GM18498 (cell line): ENCODE data around the gene PLXNA4.
"Not testable (repeated sequence)": the region's sequence is repeated elsewhere in the genome, so short reads cannot be mapped to it uniquely, and the experiment has no call there.

Source experiments
- ATAC-seq: cut with Tn5 transposase; IDR thresholded peaks from one replicate; pipeline ENCODE4 v1.9.1; 2021; ENCODE audit warnings: mild to moderate bottlenecking, moderate library complexity; ENCODE audit not compliant: unreplicated experiment

Gene PLXNA4

DNA sequence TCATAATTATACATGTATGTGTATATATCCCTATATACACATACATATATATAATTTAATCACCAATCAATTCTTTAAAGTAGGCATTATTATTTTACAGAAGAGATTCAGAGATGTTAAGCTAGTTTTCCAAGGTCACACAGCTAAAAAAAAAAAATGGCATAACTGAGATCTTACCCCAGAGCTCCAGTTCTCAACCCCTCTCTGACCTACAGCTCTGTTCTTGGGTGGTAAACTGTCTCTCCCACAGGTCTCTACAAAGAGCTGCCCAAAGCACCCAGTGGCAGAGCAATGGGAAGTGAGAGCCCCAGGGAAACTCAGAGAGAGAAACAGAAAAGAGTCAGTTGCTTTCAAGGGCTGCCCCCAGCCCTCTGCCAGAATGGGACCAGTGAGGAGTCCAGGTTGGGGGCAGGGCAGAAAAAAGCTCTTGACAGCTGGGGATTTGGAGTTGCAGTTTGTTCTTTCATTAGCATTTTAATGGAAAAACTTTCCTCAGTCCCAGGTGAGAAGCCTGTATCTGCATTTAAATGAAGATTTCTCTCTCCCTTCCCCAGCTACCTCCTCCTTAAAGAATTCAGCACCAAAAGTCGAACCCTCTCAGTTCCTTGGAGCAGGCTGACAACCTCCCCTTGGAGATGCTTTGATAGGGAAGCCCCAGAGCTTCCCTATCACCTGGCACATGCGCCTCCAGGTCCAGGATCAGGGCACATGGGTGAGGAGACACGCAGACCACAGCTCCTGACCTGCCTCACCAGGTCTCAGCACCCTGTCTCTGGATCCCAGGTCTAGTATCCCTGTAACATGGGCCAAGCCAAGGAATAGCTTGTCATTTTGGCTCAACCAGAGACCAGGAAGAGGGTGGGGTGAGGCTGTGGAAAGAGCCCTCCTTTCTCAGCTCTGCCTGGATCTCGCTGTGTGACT is 388.1 kb downstream of the PLXNA4 start:
- ATAC-seq = no peak

DNA sequence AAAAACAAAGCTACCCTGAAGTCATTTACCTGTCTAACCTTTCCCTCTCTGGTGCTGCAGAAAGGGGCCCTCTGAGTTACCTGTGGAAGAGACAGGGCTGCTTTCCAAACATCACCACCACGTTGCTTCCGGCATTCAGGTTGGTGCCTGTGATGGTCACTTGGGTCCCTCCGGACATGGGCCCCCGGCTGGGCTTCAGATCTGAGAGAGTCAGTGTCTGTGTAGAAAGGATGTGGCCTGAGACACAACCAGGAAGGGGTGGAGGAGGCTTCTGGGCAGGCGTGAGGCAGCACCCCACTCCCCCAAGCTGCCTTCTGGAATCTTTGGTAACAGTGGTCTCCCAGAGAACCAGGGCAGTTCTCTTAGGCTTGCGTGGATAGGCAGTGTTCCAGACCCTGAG is 388.9 kb downstream of the PLXNA4 start:
- no peak for ATAC-seq

DNA sequence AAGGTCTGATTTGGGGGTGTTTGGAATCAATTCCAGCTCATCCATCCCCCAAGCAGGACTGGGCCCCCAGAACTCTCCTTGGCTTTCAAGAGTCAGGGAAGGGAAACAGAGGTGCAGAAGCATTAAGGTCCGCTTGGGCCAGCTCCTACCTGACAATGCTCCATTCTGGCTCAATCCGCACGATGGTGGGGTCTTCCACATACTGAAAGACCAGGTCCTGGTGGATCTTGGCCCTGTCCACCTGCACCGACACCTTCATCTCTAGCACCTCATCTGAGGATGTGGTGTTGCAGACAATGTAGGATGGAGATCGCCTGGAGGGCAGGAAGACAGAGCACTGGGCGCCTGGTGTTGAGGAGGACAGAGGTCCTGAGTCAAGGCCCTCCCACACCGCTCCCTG is 391.1 kb downstream of the PLXNA4 start:
- ATAC-seq = no peak

DNA sequence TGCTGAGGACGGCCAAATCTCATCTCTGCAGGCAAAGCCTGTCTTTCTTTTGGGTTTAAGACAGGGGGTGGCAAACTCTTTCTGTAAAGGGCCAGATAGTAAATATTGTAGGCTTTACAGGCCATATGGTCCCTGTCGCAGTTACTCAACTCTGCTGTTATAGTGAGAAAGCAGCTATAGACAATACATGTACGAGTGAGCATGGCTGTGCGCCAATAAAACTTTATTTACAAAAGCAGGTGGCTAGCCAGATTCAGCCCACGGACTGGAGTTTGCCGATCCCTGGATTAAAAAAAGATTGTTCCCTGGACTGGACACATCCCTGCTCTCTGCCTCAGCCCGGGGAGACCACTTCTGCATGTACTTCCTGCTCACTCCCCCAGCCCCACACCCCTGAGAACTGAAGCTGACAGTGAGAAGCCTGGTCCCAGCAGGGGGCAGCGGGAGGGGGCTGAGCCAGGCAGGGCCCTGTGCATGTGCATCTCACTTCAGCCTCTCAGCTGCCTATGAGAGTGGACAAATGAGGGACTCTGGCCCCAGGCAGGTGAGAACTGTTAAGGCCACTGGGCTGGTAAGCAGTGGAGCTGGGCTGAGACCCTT is 392.4 kb downstream of the PLXNA4 start:
- no peak for ATAC-seq

DNA sequence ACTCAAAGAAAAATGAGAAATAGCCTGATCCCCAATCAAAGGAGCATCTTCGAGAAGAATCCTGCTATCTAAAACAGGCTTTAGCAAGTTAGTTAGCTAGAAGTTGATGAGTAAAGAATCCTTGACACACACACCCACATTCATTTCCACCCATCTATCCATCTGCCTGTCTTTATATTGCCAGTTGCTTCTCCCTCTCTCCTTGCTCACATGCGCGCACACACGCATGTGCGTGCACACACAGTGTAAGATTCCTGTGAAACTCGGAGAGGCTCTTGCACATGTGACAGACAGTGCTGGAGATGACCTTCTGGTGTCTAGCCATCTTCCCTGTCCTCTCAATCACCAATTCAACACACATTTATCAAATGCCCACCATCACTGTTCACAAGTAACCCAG is 393.3 kb downstream of the PLXNA4 start:
- ATAC-seq = no peak

DNA sequence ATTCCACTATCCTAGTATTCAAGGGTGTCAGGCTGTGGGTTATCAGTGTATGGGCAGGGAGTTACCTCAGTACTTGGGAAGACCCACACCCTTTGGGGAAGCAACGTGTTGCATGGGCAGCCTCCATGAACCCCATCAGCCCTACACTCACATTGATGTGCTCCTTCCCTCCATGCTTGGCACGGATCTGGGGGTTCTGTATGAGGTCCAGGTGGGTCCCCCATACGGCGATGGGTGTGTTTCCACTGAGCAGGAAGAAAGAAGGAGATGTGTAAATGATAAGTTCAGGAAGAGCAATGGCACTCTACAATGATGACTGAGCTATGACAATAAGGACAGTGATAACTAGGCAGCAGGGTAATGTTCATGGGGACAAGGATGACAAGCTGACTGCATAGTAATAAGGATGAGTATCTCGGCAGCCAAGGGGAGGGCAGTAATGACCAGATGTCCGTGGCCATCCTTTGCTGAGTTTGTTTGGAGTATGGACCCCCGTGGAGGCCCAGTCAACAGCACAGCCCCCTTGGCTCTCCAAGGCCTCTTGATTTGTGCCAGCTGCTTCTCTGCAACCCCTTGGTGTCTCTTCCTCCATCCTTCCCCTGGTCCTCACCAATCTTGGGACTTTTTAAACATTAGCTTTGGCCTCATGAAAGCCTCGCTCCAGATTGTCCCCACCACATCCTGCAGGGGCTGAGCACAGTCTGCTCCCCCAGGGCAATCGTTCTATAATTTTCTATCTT is 394.2 kb downstream of the PLXNA4 start:
- ATAC-seq = no peak

DNA sequence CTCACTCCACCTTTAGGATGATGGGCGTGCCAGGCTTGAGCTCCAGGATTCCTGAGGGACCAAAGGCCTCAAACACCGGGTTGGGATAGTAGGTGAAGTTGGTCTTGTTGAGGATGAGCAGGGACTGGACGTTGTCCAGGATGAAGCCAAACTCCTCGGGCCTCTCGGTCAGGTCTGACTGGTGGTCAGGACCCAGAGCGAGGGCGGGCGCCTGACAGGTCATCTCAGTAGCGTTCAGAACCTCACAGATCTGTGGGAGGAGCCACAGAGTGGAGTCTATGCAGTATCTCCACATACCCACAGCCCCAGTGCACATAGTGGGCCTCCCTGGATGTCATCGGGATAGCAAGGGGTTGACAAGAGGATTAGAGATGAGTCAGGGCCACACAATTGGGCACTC is 394.9 kb downstream of the PLXNA4 start:
- ATAC-seq = no peak

DNA sequence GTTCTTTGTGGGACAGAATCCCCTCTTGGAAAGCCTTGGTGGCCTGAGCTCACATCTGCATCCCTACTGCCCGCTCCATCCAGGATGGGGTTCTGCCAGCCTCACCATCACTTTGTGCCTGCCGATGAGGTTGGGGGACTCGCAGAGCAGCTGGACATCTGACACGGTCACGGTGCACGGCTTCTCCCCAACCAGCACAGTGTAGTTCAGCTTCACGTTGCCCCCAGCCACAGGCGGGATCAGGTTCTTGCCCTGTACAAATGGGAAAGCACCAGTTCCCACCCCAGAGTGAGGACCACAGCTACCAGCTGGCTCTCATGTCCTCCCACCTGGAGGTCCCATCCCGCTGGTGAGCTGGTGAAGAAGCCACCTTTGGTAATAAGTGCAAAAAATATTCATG is 395.8 kb downstream of the PLXNA4 start:
- no peak for ATAC-seq

DNA sequence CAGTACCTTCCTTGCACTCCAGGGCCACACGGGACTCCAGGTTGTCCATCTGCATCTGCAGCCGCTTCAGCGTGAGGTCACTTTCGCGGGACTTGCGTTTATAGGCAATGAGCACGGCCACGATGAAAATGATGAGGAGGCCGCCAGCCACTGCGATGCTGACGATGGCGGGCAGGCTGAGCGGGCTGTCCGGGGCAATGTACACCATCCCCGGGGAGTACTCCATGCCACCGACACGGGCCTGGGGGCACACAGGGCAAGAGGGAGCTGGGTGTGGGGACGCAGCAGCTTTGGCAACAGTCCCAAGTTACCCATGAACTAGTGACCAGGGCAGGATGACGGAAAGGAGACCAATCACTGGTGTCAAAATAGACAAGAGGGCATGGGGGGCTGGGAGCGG is 396.6 kb downstream of the PLXNA4 start:
- ATAC-seq = no peak

DNA sequence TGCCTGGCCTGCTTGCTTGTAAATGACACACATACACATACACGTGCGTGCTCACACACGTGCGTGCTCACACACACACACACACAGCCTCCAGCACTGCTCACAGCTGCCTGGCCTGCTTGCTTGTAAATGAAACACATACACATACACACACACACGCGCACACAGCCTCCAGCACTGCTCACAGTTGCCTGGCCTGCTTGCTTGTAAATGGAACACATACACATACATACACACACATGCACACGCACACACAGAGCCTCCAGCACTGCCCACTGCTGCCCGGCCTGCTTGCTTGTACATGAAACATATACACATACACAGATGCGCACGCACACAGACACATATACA is 397.2 kb downstream of the PLXNA4 start:
- no peak for ATAC-seq

DNA sequence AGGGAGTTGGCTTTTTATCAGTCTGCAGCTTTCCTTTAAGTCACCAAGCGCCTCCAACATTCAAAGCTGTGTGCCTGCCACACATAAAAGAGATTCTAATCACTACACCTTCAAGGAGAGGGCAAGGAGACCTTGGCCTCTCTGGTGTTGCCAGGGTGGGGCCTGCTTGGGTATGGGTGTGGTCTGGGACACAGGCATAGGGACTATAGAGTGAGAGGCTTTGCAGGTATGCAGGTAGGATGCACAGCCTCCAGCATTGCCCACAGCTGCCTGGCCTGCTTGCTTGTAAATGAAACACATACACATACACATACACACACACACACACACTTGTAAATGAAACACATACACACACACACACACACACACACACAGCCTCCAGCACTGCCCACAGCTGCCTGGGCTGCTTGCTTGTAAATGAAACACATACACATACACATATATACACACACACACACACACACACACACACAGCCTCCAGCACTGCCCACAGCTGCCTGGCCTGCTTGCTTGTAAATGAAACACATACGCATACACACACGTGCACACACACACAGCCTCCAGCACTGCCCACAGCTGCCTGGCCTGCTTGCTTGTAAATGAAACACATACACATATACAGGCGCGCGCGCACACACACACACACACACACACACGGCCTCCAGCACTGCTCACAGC is 397.7 kb downstream of the PLXNA4 start:
- not testable (repeated sequence) for ATAC-seq

DNA sequence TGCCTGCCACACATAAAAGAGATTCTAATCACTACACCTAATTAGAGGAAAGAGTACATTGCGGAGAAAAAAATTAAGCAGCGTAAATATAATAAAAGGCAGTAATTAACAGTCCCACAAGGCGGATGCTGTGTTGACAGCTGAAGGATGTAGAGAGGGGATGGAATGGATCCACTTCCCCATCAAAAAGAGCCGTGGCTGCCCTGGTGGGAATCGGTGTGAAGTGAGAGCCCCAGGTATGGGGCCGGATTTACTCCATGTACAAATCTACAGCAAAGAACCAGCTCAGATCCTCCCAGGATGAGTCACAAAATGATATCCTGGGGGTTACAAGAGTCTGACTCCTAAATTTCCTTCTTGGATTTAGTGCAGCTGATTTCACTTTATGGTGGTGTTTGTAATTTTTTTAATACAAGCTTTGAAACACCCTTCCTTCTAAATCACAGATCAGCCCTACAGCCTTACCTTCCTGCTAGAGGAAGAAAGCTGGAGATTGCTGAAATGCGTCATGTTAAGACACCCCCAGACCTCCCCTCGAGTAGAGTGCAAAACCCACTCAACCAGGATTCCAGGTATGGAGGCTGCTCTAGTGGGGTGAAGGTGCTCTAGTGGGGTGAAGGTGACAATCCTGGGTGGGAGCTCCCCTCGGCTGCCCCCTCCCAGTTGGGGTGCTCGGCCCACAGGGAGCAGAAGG is 398.4 kb downstream of the PLXNA4 start:
- no peak for ATAC-seq

DNA sequence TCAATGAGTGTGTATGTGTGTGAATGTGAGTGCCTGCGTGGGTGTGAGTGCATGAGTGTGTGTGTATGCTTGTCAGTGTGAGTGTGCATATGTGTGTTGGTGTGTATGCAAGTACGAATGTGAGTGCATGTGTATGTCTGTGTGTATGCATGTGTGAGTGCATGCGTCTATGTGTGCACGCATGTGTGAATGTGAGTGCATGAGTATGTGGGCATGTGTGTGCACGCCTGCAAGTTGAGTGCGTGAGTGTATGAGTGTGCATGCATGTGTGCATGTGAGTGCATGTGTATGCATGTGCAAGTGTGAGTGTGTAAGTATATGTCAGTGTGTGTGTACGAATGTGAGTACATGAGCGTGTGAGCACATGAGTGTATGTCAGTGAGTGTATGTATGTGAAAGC is 399.6 kb downstream of the PLXNA4 start:
- no peak for ATAC-seq

DNA sequence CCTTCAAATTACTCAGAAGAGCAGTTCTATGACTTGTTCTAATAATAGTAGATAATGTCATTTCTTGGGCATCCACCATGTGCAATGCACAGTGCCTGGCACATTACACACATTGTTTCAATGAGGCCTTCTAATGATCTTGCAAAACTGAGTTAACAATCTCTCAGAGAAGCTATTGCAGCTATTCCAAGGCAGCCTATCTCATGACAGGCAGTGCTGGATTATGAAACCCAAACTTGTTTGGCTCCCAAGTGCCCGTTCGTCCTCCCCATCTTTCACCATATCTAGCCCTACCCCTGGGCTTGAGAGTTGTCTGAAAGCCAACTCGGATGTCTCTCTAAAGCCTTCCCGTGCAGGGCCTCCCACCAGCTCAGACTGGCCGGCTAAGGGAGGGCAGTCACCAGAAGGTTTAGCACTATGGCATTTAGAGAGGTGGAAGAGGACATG is 405.1 kb downstream of the PLXNA4 start:
- ATAC-seq = no peak

DNA sequence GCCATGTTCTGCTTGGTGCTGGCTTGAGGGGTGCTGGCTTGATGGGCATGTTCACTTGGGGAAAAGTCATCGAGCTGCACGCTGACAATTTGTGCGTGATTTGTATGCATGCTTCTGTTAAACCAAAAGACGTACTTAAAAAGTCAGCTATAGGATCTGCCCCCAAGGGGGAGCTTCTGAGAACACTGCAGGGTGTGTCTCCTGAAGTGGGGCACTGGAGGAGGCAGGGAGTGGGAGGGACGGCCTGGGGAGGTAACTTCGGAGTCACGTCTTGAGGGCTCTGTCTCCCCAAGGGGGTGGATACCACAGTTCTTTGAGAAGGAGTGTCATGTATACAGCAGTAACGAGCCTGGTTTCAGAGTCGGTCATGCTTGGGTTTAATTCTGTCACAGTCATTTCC is 406.5 kb downstream of the PLXNA4 start:
- no peak for ATAC-seq

DNA sequence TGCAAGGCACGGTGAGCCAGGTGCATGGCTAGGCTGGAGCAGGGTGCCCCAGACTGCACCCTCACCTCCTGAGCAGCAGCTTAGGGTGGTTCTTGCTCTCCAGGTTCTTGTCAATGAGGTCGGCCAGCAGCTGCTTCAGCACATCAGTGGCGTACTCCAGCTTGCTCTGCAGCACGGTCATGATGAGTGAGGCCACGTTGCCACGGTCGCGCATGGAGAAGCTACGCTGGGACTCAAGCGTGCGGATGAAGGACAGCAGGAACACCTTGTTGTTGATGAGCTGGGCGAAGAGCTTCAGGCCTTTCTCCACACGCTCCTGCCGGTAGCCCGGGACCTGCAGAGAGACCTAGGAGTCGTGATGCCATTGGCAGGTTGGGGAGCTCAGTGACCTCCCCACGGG is 408.0 kb downstream of the PLXNA4 start:
- no peak for ATAC-seq

DNA sequence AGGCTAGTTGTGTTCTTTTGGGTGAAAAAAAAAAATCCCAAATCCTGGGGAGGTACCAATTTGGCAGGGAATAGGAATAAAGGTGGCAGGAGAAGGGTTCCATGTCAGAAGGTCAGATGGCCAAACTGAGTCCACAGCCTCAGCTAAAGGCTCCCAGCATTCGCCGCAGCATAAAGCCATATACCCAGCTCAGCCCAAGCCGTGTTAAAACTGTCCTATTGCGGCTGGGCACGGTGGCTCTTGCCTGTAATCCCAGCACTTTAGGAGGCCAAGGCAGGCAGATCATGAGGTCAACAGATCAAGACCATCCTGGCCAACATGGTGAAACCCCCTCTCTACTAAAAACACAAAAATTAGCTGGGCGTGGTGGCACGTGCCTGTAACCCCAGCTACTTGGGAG is 410.6 kb downstream of the PLXNA4 start:
- not testable (repeated sequence) for ATAC-seq

DNA sequence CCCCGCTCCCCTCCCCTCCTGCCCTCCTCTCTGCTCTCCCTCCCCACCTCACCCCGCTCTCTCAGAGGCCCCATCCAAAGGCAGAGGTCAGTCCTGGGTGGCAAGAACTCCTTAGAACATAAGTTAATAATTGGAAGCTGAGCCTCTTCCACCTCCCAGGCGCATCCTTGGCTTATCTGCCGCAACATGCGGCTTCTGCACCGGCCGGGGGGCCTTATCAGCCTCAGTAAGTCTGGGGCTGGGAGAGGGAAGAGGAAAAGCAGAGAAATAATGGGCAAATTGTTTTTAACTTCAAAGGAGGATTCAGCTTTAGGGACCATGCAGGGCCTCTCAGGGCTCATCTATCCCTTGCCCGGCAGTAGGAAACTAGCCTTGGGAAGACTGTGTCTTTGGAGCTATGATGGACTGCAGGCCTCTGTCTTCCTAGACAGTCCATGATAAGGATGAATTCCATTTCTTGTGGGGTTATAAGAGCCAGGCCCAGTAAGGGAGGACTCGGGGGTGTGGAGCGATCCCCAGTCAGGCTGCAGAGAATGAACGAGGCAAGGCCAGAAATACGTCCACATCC is 411.6 kb downstream of the PLXNA4 start:
- ATAC-seq = no peak

DNA sequence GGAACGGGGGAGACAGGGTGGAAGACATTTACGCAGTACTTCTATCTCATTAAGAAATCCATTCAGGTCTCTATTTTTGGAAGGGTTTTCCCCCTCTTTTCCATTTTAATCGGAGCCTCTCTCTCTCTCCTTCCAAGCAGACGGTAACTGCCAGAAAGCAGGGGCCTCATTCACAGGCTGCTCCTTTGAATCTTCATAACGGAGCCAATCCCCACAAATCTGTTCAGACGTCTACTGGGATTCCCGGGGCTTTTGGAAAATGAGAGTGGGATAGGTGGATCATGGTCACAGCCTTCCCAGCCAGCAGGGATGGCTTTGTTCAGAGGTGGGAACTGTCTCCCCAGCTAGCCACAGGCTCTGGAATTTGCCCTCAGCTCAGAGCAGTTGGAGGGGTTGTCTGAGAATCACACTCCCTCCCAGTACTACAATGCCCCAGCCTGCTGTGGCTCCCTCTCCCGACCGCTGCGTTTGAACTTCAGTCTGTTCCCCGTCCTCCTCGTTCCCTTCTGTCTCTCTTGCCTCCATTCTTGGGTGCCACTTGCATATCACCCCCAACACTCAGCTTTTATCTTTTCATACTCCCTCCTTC is 413.6 kb downstream of the PLXNA4 start:
- no peak for ATAC-seq

DNA sequence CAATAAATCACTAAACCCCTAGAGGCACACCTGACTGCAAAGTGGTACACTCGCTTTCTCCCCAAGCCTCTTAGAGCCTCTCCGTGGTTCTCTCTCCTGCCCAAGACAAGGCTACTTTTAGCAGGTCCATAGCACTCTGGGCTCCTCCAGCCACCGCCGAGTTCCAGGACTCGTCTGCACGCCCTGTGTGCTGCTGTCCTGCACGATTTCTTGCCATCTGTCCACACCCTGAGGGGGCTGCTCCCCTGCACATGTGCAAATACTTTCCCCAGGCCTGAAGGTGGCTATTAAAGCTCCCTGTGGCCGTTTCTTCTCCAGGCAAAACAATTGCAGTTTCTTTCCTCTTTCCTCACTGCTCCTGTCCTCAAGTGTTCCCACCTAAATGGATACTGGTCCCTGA is 414.3 kb downstream of the PLXNA4 start:
- ATAC-seq = no peak
